Tibial artery (tissue), 4 donors: ENCODE data around the gene PLCH2.

Experiments used
- DNase-seq, 2 donors: peaks; one replicate each; pipeline ENCODE4 v3.0.0-alpha.2; 2019
- H3K27ac ChIP-seq, 2 donors: fragments of 200-600 bp; sonication (generic) in 1 of 2; 1 replicate in 1 of 2; 2 replicates in 1 of 2; pipeline ENCODE4 v1.5.1; 2018 to 2019; ENCODE audit warnings: mild to moderate bottlenecking in 1 of 2
- H3K27me3 ChIP-seq, 2 donors: fragments of 200-600 bp; sonication (generic) in 1 of 2; one replicate each; pipeline versions ENCODE4 v1.5.1 to v1.6.0; 2016 to 2019
- H3K36me3 ChIP-seq, 3 donors: fragments of 200-600 bp; sonication (generic) in 2 of 3; one replicate each; pipeline ENCODE4 v1.5.1; 2016 to 2019; ENCODE audit warnings: mild to moderate bottlenecking in 2 of 3
- H3K4me1 ChIP-seq, 4 donors: fragments of 200-600 bp; sonication (generic) in 2 of 4; 1 replicate in 3 of 4; 2 replicates in 1 of 4; pipeline ENCODE4 v1.5.1; 2016 to 2019
- H3K4me3 ChIP-seq, 2 donors: fragments of 200-600 bp; sonication (generic) in 1 of 2; 1 replicate in 1 of 2; 2 replicates in 1 of 2; pipeline ENCODE4 v1.5.1; 2018 to 2019; ENCODE audit warnings: mild to moderate bottlenecking in 2 of 2
- H3K9me3 ChIP-seq, 3 donors: fragments of 200-600 bp; sonication (generic) in 1 of 3; one replicate each; pipeline ENCODE4 v1.5.1; 2016 to 2019
- CTCF ChIP-seq, 2 experiments: fragments of 200-600 bp in 1 of 2; fragments of 450-650 bp in 1 of 2; IDR thresholded peaks; one replicate each; pipeline ENCODE4 v1.5.1; 2017 to 2019; ENCODE audit warnings: antibody characterized with exemption in 2 of 2, mild to moderate bottlenecking in 1 of 2, moderate library complexity in 1 of 2
- intact Hi-C: fragments of 100-400 bp; cut with DNase I; formaldehyde crosslinking; loops from one replicate; pipeline ENCODE4 v1.15.0; 2023; ENCODE audit warnings: low total_unique reads

Gene PLCH2

GRCh38 chr1:2471159-2471471 is 5.0 kb upstream of the PLCH2 start:
- Histone ChIP-seq H3K27me3 (peaks cover 0 to 100% of the 10 kb centered on the region in 2 donors), H3K4me1 (peaks cover 0 to 11% (median 0%) of the 10 kb centered on the region in 4 donors), H3K27ac (no peak overlapping the region), H3K36me3 (no peaks in the 10 kb centered on the region), H3K4me3 (no peak overlapping the region), H3K9me3 (no peaks in the 10 kb centered on the region)
- intact Hi-C loops: loop anchor here (10.0 kb wide), 1 partner anchor 774 kb away; no protein-coding TSS in a partner anchor
- no peak for TF ChIP-seq CTCF (IDR thresholded peaks at IDR 0.05)
- no peak for DNase-seq

- H3K9me3 ChIP-seq: no peaks in the 10 kb centered on the region
- intact Hi-C loops: loop anchor here (10.0 kb wide), 1 partner anchor 773 kb away; no protein-coding TSS in a partner anchor
- no peak for TF ChIP-seq CTCF (IDR thresholded peaks at IDR 0.05)
- no peak overlapping the region for H3K27ac ChIP-seq
- H3K4me1 ChIP-seq: peaks cover 0 to 11% (median 0%) of the 10 kb centered on the region in 4 donors
- no peak for DNase-seq
- H3K27me3 ChIP-seq: peaks cover 0 to 100% of the 10 kb centered on the region in 2 donors
- no peak overlapping the region for H3K4me3 ChIP-seq
- H3K36me3 ChIP-seq: no peaks in the 10 kb centered on the region
These were observed 4.5 kb upstream of the PLCH2 start for GRCh38 chr1:2471587-2472001.

- TF ChIP-seq CTCF (IDR thresholded peaks at IDR 0.05): no peak
- H3K4me3 ChIP-seq: no peak overlapping the region
- peaks cover 0 to 100% of the 10 kb centered on the region in 2 donors for H3K27me3 ChIP-seq
- H3K27ac ChIP-seq: no peak overlapping the region
- DNase-seq: no peak
- no peaks in the 10 kb centered on the region for H3K36me3 ChIP-seq
- intact Hi-C loops: loop anchor here (10.0 kb wide), 1 partner anchor 773 kb away; no protein-coding TSS in a partner anchor
- no peaks in the 10 kb centered on the region for H3K9me3 ChIP-seq
- peaks cover 0 to 11% (median 0%) of the 10 kb centered on the region in 4 donors for H3K4me1 ChIP-seq
These were observed 4.0 kb upstream of the PLCH2 start for GRCh38 chr1:2472109-2472508.

DNA sequence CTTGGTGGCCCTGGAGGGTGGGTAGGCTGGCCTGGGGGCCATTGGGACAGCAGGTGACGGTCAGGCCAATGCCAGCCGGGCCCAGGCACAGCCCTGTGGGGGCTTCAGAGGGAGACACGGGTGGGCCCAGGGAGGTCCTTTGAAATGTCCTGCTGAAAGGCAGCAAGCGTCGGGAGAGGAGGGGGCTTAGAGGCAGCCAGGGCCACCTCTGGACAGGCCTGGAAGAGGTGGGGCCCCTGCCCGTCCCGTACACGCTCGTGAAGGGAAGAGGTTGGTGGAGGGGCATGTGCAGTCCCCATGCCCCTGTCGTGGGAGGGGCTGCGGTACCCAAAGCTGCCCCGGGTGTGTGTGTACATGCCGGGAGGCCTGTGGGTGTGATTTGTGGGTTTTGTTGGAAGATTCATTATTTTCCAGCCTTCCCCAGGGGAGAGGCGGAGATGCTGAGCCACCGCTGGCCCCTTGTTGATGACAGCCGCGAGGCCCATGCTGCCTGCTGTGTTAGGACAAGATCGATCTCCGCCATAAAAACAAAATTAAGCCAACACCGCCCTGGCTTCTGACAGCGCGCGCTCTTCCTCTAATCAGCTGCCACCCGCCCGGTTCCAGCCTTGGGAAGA is 3.4 kb upstream of the PLCH2 start:
- H3K4me1 ChIP-seq: peaks cover 0 to 11% (median 0%) of the 10 kb centered on the region in 4 donors
- no peaks in the 10 kb centered on the region for H3K9me3 ChIP-seq
- no peak overlapping the region for H3K27ac ChIP-seq
- peaks cover 0 to 98% of the 10 kb centered on the region in 2 donors for H3K27me3 ChIP-seq
- H3K36me3 ChIP-seq: no peaks in the 10 kb centered on the region
- intact Hi-C loops: loop anchor here (10.0 kb wide), 1 partner anchor 772 kb away; no protein-coding TSS in a partner anchor
- no peak for DNase-seq
- TF ChIP-seq CTCF (IDR thresholded peaks at IDR 0.05): no peak
- H3K4me3 ChIP-seq: no peak overlapping the region

GRCh38 chr1:2473198-2473597 is 2.9 kb upstream of the PLCH2 start:
- H3K4me3 ChIP-seq: no peak overlapping the region
- intact Hi-C loops: loop anchor here (10.0 kb wide), 1 partner anchor 772 kb away; no protein-coding TSS in a partner anchor
- peaks cover 0 to 98% of the 10 kb centered on the region in 2 donors for H3K27me3 ChIP-seq
- H3K4me1 ChIP-seq: peaks cover 0 to 11% (median 0%) of the 10 kb centered on the region in 4 donors
- no peak for TF ChIP-seq CTCF (IDR thresholded peaks at IDR 0.05)
- H3K36me3 ChIP-seq: no peaks in the 10 kb centered on the region
- no peaks in the 10 kb centered on the region for H3K9me3 ChIP-seq
- no peak for DNase-seq
- H3K27ac ChIP-seq: no peak overlapping the region
